Suprapubic skin (tissue), 4 donors: ENCODE data around the gene UCK2. TPM values are rescaled to one million over a fixed set of nuclear protein-coding genes. Genes with fewer than 3 reads are reported as not detected.
A peak's percentile ranks its signal among the peaks of the same experiment; 100 is the strongest.

ENCODE experiments used
- DNase-seq, 2 donors: peaks; one replicate each; pipeline ENCODE4 v3.0.0-alpha.2; 2019; ENCODE audit warnings: low spot score in 2 of 2
- H3K27ac ChIP-seq: fragments of 200-600 bp; sonication (generic); one replicate; pipeline ENCODE4 v1.5.1; 2019
- H3K27me3 ChIP-seq: fragments of 200-600 bp; sonication (generic); one replicate; pipeline ENCODE4 v1.5.1; 2019
- H3K36me3 ChIP-seq: fragments of 200-600 bp; sonication (generic); one replicate; pipeline ENCODE4 v1.5.1; 2019
- H3K4me1 ChIP-seq: fragments of 200-600 bp; sonication (generic); one replicate; pipeline ENCODE4 v1.5.1; 2019
- H3K4me3 ChIP-seq: fragments of 200-600 bp; sonication (generic); one replicate; pipeline ENCODE4 v1.5.1; 2019; ENCODE audit warnings: mild to moderate bottlenecking
- H3K9me3 ChIP-seq: fragments of 200-600 bp; sonication (generic); one replicate; pipeline ENCODE4 v1.5.1; 2019
- CTCF ChIP-seq, 2 donors: fragments of 200-600 bp in 1 of 2; fragments of 450-650 bp in 1 of 2; sonication (generic) in 1 of 2; IDR thresholded peaks; one replicate each; pipeline ENCODE4 v1.5.1; 2016 to 2019; ENCODE audit warnings: antibody characterized with exemption in 2 of 2, mild to moderate bottlenecking in 1 of 2, moderate library complexity in 1 of 2
- EP300 ChIP-seq: sonication (generic); formaldehyde crosslinking; IDR thresholded peaks from one replicate; pipeline ENCODE4 v1.6.1; 2017; ENCODE audit warnings: antibody characterized with exemption
- POLR2A ChIP-seq, 2 donors: fragments of 450-650 bp; IDR thresholded peaks; one replicate each; pipeline ENCODE4 v1.6.1; 2017; ENCODE audit warnings: antibody characterized with exemption in 2 of 2, mild to moderate bottlenecking in 2 of 2, moderate library complexity in 2 of 2
- POLR2AphosphoS5 ChIP-seq, 3 donors: sonication (generic); formaldehyde crosslinking; IDR thresholded peaks; one replicate each; pipeline ENCODE4 v1.6.1; 2017; ENCODE audit warnings: antibody characterized with exemption in 3 of 3
- WGBS: methylation state at CpG from one replicate; pipeline ENCODE4 v1.1.5; 2018; 5-methylcytosine and 5-hydroxymethylcytosine counted together
- total RNA-seq, 4 donors: library from RNA; depleted of rRNA; stranded (reverse); fragments of >200 nt; gene quantifications; one replicate each; pipeline ENCODE4 v1.1.0, GENCODE V29; 2016

UCK2 gene
- total RNA-seq, 4 donors from 2014 or later = 44.8 to 51.5 (median 45.4) TPM

GRCh38 chr1:165907256-165907857 is 79.9 kb downstream of the UCK2 start:
- H3K36me3 ChIP-seq = peaks cover 33% of the 10 kb centered on the region
- H3K27ac ChIP-seq = no peak overlapping the region
- peaks cover 34% of the 10 kb centered on the region for H3K4me1 ChIP-seq
- H3K4me3 ChIP-seq = no peak overlapping the region
- no peaks in the 10 kb centered on the region for H3K9me3 ChIP-seq
- H3K27me3 ChIP-seq = no peaks in the 10 kb centered on the region
- no peak for TF ChIP-seq EP300
- DNase-seq = no peak
- 87% methylated on average over 12 of the region's 13 CpGs for WGBS

- peaks cover 38% of the 10 kb centered on the region for H3K4me1 ChIP-seq
- H3K9me3 ChIP-seq = no peaks in the 10 kb centered on the region
- WGBS = 53% methylated on average over 9 of the region's 14 CpGs
- peak overlapping the region; percentile 0 for H3K4me3 ChIP-seq
- TF ChIP-seq POLR2A (IDR thresholded peaks at IDR 0.05) = no peak
- no peak for TF ChIP-seq POLR2AphosphoS5 (IDR thresholded peaks at IDR 0.05)
- no peak for TF ChIP-seq EP300
- TF ChIP-seq CTCF (IDR thresholded peaks at IDR 0.05) = no peak
- DNase-seq = peak; percentile 83 to 89
- peak overlapping the region; percentile 54 for H3K27ac ChIP-seq
- H3K27me3 ChIP-seq = no peaks in the 10 kb centered on the region
- H3K36me3 ChIP-seq = peaks cover 31% of the 10 kb centered on the region
Observed at GRCh38 chr1:165910764-165911421, 83.5 kb downstream of the UCK2 start.

- H3K4me1 ChIP-seq = peaks cover 38% of the 10 kb centered on the region
- no peak for TF ChIP-seq CTCF (IDR thresholded peaks at IDR 0.05)
- no peak for TF ChIP-seq EP300
- no peak for TF ChIP-seq POLR2AphosphoS5 (IDR thresholded peaks at IDR 0.05)
- no peak for TF ChIP-seq POLR2A (IDR thresholded peaks at IDR 0.05)
- 94% methylated on average over 7 of the region's 7 CpGs for WGBS
- H3K9me3 ChIP-seq = no peaks in the 10 kb centered on the region
- H3K27me3 ChIP-seq = no peaks in the 10 kb centered on the region
- H3K4me3 ChIP-seq = no peak overlapping the region
- peaks cover 25% of the 10 kb centered on the region for H3K36me3 ChIP-seq
- DNase-seq = no peak
- H3K27ac ChIP-seq = peak overlapping the region; percentile 54
Observed at GRCh38 chr1:165911609-165912281, 84.3 kb downstream of the UCK2 start.

GRCh38 chr1:165912638-165913037 is 85.2 kb downstream of the UCK2 start:
- DNase-seq = peak in 1 of 2 donors; percentile 59
- Histone ChIP-seq H3K4me1 (peaks cover 38% of the 10 kb centered on the region), H3K4me3 (no peak overlapping the region), H3K27me3 (no peaks in the 10 kb centered on the region), H3K36me3 (peaks cover 16% of the 10 kb centered on the region), H3K9me3 (no peaks in the 10 kb centered on the region), H3K27ac (peak overlapping the region; percentile 60)
- WGBS = 82% methylated on average over 6 of the region's 6 CpGs
- TF ChIP-seq EP300 (no peak), CTCF (IDR thresholded peaks at IDR 0.05) (no peak), POLR2A (IDR thresholded peaks at IDR 0.05) (no peak), POLR2AphosphoS5 (IDR thresholded peaks at IDR 0.05) (no peak)

- no peak for DNase-seq
- peaks cover 3% of the 10 kb centered on the region for H3K36me3 ChIP-seq
- no peaks in the 10 kb centered on the region for H3K9me3 ChIP-seq
- WGBS = under 1% methylated on average over 4 of the region's 4 CpGs
- H3K4me1 ChIP-seq = peaks cover 38% of the 10 kb centered on the region
- H3K27ac ChIP-seq = no peak overlapping the region
- no peak overlapping the region for H3K4me3 ChIP-seq
- no peaks in the 10 kb centered on the region for H3K27me3 ChIP-seq
- TF ChIP-seq CTCF (IDR thresholded peaks at IDR 0.05) = peak; percentile 68 to 87
- TF ChIP-seq EP300 = no peak
Observed at GRCh38 chr1:165914136-165914798, 86.9 kb downstream of the UCK2 start.
